ENCODE results near the gene KRT4. TPM values are rescaled to one million over a fixed set of nuclear protein-coding genes. Genes with fewer than 3 reads are reported as not detected.
A peak's percentile ranks its signal among the peaks of the same experiment; 100 is the strongest.
"Not testable (repeated sequence)": the region's sequence is repeated elsewhere in the genome, so short reads cannot be mapped to it uniquely, and the experiment has no call there.

Gene KRT4
- total and polyA plus RNA-seq, 10 donors, result 0.37 to 3.4 (median 0.97) TPM; not detected in 6

DNA sequence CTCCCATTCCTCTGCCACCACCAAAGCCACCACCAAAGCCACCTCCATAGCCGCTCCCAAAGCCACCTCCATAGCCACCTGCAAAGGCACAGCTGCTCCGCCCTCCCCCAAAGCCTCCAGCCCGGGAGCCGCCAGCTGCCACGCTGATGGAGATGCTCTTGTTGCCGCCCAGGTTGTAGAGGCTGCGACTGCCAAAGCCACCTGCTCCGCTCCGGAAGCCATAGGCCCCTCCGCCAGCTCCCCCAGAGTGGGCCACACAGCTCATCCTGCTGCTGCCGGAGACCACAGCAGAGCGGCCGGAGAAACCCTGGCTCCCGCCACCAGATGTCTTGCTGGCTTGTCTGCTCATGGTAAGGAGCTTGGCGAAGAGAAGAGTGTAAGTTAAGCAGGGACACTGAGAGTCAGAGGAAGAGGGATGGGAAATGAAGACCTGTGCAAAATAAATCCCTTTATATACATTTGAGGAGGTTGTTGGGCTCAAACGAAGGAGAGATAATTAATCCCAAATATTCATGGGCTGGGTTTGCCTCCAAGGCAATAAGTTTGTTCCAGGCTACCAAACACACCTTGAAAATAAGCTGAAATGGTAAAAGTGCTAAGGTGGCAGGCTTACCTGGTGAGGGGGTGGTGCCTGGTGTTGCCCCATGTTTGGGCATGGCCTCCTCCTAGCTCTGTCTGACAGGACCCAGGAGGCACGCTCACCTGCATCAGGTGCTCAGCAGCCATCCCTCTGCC is 18.1 kb downstream of the KRT4 start, which contains the start of gene KRT3:
Gene KRT3 (minus strand): TSS at position 424 of the 735 bp plus-strand sequence. CDS start 75 bp downstream, at position 349.
- 85 to 93% (median 91%) methylated on average over 16 to 17 of the region's 17 CpGs for WGBS, 5 donors
- no peak within 1 kb of the TSS for H3K27ac ChIP-seq
- no peaks in the 10 kb centered on the region for H3K9me3 ChIP-seq
- TF ChIP-seq, protein P1, sequence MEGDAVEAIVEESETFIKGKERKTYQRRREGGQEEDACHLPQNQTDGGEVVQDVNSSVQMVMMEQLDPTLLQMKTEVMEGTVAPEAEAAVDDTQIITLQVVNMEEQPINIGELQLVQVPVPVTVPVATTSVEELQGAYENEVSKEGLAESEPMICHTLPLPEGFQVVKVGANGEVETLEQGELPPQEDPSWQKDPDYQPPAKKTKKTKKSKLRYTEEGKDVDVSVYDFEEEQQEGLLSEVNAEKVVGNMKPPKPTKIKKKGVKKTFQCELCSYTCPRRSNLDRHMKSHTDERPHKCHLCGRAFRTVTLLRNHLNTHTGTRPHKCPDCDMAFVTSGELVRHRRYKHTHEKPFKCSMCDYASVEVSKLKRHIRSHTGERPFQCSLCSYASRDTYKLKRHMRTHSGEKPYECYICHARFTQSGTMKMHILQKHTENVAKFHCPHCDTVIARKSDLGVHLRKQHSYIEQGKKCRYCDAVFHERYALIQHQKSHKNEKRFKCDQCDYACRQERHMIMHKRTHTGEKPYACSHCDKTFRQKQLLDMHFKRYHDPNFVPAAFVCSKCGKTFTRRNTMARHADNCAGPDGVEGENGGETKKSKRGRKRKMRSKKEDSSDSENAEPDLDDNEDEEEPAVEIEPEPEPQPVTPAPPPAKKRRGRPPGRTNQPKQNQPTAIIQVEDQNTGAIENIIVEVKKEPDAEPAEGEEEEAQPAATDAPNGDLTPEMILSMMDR (IDR thresholded peaks at IDR 0.05 in 8 of 11, conservative IDR thresholded peaks at IDR 0.05 in 3 of 11), result no peak
- TF ChIP-seq POLR2AphosphoS5 (IDR thresholded peaks at IDR 0.05) (no peak), POLR2A (IDR thresholded peaks at IDR 0.05) (no peak)
- H3K4me3 ChIP-seq, result no peak within 1 kb of the TSS
- H3K4me1 ChIP-seq, result no peaks in the 10 kb centered on the region
- intact Hi-C loops (cut with DNase I; ENCODE audit: low total_unique reads), result no loop called here
- H3K36me3 ChIP-seq, result no peaks in the 10 kb centered on the region
- H3K27me3 ChIP-seq (replicated peaks in 1 of 7), result peaks cover 0 to 18% (median 0%) of the 10 kb centered on the region in 7 donors
- DNase-seq, result peak; percentile 64

DNA sequence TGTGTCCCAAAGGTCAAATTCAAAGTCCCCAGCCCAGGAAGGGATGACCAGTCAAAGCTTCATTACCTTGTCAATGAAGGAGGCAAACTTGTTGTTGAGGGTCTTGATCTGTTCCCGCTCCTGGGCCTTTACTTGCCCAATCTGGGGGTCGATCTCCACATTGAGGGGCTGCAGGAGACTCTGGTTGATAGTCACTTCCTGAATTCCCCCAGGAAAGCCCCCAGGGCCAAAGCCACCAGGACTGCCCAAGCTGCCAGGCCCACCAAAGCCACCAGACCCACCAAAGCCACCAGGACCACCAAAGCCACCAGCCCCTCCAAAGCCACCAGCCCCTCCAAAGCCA is 18.6 kb downstream of the KRT4 start:
- H3K36me3 ChIP-seq; H3K27ac ChIP-seq; intact Hi-C loops (cut with DNase I; ENCODE audit: low total_unique reads); H3K4me1 ChIP-seq; H3K4me3 ChIP-seq; H3K9me3 ChIP-seq; DNase-seq: not testable (repeated sequence)
- peaks cover 0 to 24% (median 4%) of the 10 kb centered on the region in 7 donors for H3K27me3 ChIP-seq (replicated peaks in 1 of 7)
- WGBS, 5 donors, result 81 to 97% (median 93%) methylated on average over 2 of the region's 2 CpGs

DNA sequence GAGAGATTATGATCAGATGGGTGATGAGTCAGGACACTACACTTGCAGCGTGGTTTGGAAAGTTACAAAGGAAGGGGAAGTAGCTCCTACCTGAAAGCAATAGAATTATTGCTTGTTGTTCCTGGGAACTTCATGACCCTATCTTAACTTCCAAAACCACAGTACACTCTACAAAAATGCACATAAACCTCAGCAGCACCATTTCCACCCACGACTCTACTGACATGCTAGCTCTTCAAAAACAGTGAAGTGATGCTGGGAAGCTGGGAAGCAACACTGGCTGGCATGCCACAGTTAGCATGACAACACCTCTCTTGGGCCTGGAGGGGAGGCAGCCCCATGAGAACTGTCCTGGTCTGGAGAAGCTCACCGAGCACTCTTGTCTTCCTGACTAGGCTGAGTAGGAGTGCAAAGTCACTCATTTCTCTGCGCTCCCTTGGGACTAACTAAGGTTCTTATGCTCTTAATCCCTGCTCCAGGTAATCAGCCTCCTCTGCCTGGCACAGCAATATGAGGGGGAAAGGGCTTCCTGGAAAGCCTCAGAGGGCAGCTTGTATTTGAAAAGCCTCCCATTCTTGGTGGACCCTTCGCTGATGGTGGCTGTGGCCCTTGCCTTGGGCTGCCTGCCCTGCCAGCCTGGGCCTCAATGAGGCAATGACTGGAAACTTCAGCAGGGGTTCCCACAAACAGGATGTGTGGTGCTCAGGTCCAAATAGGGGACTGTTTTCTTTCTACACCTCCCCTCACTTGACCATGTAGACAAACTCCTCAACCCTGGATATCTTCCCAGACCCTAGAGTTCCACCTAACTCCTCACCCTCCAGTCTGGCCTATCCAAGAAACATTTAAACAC is 19.2 kb downstream of the KRT4 start:
- TF ChIP-seq POLR2A (IDR thresholded peaks at IDR 0.05) (no peak), POLR2AphosphoS5 (IDR thresholded peaks at IDR 0.05) (no peak)
- TF ChIP-seq, protein P1 (IDR thresholded peaks at IDR 0.05 in 8 of 11, conservative IDR thresholded peaks at IDR 0.05 in 3 of 11), result no peak
- Histone ChIP-seq H3K27ac (no peak overlapping the region), H3K36me3 (no peaks in the 10 kb centered on the region), H3K4me1 (peaks cover 0 to 9% (median 3%) of the 10 kb centered on the region in 6 donors), H3K9me3 (no peaks in the 10 kb centered on the region), H3K4me3 (no peak overlapping the region), H3K27me3 (replicated peaks in 1 of 7) (peaks cover 0 to 29% (median 10%) of the 10 kb centered on the region in 7 donors)
- DNase-seq, result peak; percentile 27
- intact Hi-C loops (cut with DNase I; ENCODE audit: low total_unique reads), result no loop called here
- WGBS, 5 donors, result 59 to 80% (median 74%) methylated on average over 4 to 5 of the region's 5 CpGs

DNA sequence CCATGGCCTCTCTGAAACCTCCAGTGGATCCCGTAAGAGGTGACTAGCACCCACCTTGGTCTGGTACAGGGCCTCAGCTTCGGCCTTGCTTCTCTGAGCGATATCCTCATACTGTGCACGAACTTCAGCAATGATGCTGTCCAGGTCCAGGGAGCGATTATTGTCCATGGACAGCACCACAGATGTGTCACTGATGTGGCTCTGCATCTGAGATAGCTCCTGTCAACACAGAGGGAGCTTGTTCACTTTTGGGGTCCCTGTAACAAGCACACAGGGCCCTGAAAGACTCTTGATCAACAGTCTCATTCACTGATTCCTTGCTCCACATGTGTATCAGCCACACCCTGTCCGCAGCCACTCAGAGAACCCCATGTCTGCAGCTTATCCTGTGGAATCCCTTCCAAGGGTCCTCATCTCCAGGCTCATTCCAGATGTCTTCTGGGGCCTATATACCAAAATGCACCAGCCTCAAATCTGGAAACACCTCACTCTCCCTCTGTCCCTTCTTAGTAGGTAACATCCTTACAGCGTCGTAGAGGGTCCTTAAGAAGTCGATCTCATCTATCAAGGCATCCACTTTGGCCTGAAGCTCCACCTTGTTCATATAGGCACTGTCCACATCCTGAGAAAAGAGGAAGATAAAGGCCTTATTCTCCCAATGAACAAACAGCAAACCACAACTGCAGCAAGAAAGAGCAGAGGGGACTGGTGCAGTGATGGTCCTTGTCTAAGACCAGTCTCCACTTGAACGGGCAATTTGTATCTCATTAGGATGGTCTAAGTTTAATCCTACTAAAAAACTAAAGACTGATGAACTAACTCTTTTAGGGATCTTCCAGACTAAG is 21.5 kb downstream of the KRT4 start:
- TF ChIP-seq POLR2AphosphoS5 (IDR thresholded peaks at IDR 0.05) (no peak), POLR2A (IDR thresholded peaks at IDR 0.05) (no peak)
- peak; percentile 49 for DNase-seq

More for the DNA sequence above, 21.5 kb downstream of the KRT4 start:
- intact Hi-C loops (cut with DNase I; ENCODE audit: low total_unique reads), result no loop called here
- Histone ChIP-seq H3K9me3 (no peaks in the 10 kb centered on the region), H3K4me3 (no peak overlapping the region), H3K27ac (no peak overlapping the region), H3K27me3 (replicated peaks in 1 of 7) (peaks cover 0 to 51% (median 17%) of the 10 kb centered on the region in 7 donors), H3K4me1 (peaks cover 0 to 9% (median 3%) of the 10 kb centered on the region in 6 donors), H3K36me3 (no peaks in the 10 kb centered on the region)
- WGBS, 5 donors, result 70 to 91% (median 78%) methylated on average over 8 to 10 of the region's 10 CpGs
